H9 (cell line): ENCODE measurements around the gene CCDC192. TPM values are rescaled to one million over a fixed set of nuclear protein-coding genes. Genes with fewer than 3 reads are reported as not detected.

Source experiments
- DNase-seq: peaks from one replicate; pipeline ENCODE4 v3.0.0-alpha.2; 2017
- H2AFZ ChIP-seq: one replicate; pipeline ENCODE4 v1.6.1; 2013; ENCODE audit warnings: mild to moderate bottlenecking, low read length, control low read depth, moderate library complexity
- H2AK5ac ChIP-seq: 2 replicates; pipeline ENCODE4 v1.6.1; 2013; ENCODE audit warnings: low read length, control low read depth, mixed read lengths; ENCODE audit not compliant: insufficient read length
- H2BK120ac ChIP-seq: one replicate; pipeline ENCODE4 v1.6.1; 2013; ENCODE audit warnings: low read depth, mild to moderate bottlenecking, low read length, control low read depth, inconsistent platforms; ENCODE audit not compliant: poor library complexity, severe bottlenecking
- H2BK12ac ChIP-seq: 2 replicates; pipeline ENCODE4 v1.6.1; 2013; ENCODE audit warnings: low read length, control low read depth, mixed read lengths, low read depth; ENCODE audit not compliant: insufficient read length
- H2BK15ac ChIP-seq: 2 replicates; pipeline ENCODE4 v1.6.1; 2013; ENCODE audit warnings: low read depth, low read length, control low read depth
- H2BK20ac ChIP-seq: one replicate; pipeline ENCODE4 v1.6.1; 2013; ENCODE audit warnings: low read depth, mild to moderate bottlenecking, low read length, control low read depth, inconsistent platforms; ENCODE audit not compliant: poor library complexity, severe bottlenecking
- H2BK5ac ChIP-seq: 2 replicates; pipeline ENCODE4 v1.6.1; 2013; ENCODE audit warnings: low read length, control low read depth, mixed read lengths; ENCODE audit not compliant: insufficient read length
- H3K14ac ChIP-seq: 2 replicates; pipeline ENCODE4 v1.6.1; 2013; ENCODE audit warnings: low read length, control low read depth; ENCODE audit not compliant: insufficient read depth
- H3K18ac ChIP-seq: 2 replicates; pipeline ENCODE4 v1.6.1; 2013; ENCODE audit warnings: low read depth, mild to moderate bottlenecking, mixed read lengths, low read length, control low read depth; ENCODE audit not compliant: insufficient read length
- H3K23ac ChIP-seq: 2 replicates; pipeline ENCODE4 v1.6.1; 2013; ENCODE audit warnings: low read length, control low read depth, mixed read lengths, low read depth; ENCODE audit not compliant: insufficient read length
- H3K23me2 ChIP-seq: 2 replicates; pipeline ENCODE4 v1.6.1; 2013; ENCODE audit warnings: low read depth, mild to moderate bottlenecking, mixed read lengths, low read length, control low read depth; ENCODE audit not compliant: insufficient read length, poor library complexity, severe bottlenecking
- H3K27ac ChIP-seq: 2 replicates; pipeline ENCODE4 v1.5.1; 2013; ENCODE audit warnings: low read length, control low read depth, mixed read lengths, low read depth; ENCODE audit not compliant: insufficient read length
- H3K27me3 ChIP-seq: 2 replicates; pipeline ENCODE4 v1.6.1; 2013; ENCODE audit warnings: low read length, control low read depth, inconsistent platforms; ENCODE audit not compliant: insufficient read depth
- H3K4ac ChIP-seq: 2 replicates; pipeline ENCODE4 v1.6.1; 2013; ENCODE audit warnings: low read depth, mild to moderate bottlenecking, control low read depth, inconsistent platforms, low read length, moderate library complexity
- H3K4me1 ChIP-seq: 2 replicates; pipeline ENCODE4 v1.6.1; 2013; ENCODE audit warnings: low read length, control low read depth, inconsistent platforms; ENCODE audit not compliant: insufficient read depth
- H3K4me2 ChIP-seq: 2 replicates; pipeline ENCODE4 v1.6.1; 2013; ENCODE audit warnings: low read length, control low read depth, mixed read lengths; ENCODE audit not compliant: insufficient read length, insufficient read depth
- H3K56ac ChIP-seq: 2 replicates; pipeline ENCODE4 v1.6.1; 2013; ENCODE audit warnings: low read depth, mild to moderate bottlenecking, mixed read lengths, low read length, control low read depth; ENCODE audit not compliant: insufficient read length
- H3K79me1 ChIP-seq: 2 replicates; pipeline ENCODE4 v1.6.1; 2013; ENCODE audit warnings: low read depth, mild to moderate bottlenecking, moderate library complexity, low read length, control low read depth, inconsistent platforms; ENCODE audit not compliant: insufficient read depth, poor library complexity, severe bottlenecking
- H3K79me2 ChIP-seq: 2 replicates; pipeline ENCODE4 v1.6.1; 2013; ENCODE audit warnings: low read length, control low read depth, inconsistent platforms; ENCODE audit not compliant: insufficient read depth
- H3K9ac ChIP-seq: 2 replicates; pipeline ENCODE4 v1.6.1; 2013; ENCODE audit warnings: low read length, control low read depth, mixed read lengths; ENCODE audit not compliant: insufficient read length; ENCODE audit errors: extremely low read depth
- H3K9me3 ChIP-seq: one replicate; pipeline ENCODE4 v1.6.1; 2013; ENCODE audit warnings: low read depth, low read length, inconsistent platforms; ENCODE audit not compliant: control insufficient read depth
- H3T11ph ChIP-seq: one replicate; pipeline ENCODE4 v1.6.1; 2013; ENCODE audit warnings: mild to moderate bottlenecking, low read length, control low read depth, inconsistent platforms
- H4K20me1 ChIP-seq: one replicate; pipeline ENCODE4 v1.6.1; 2013; ENCODE audit not compliant: control insufficient read depth, insufficient read length, insufficient read depth
- H4K5ac ChIP-seq: 2 replicates; pipeline ENCODE4 v1.6.1; 2013; ENCODE audit warnings: low read depth, mild to moderate bottlenecking, mixed read lengths, low read length, control low read depth; ENCODE audit not compliant: insufficient read length
- H4K8ac ChIP-seq: replicated peaks from 2 replicates; pipeline ENCODE4 v1.6.1; 2013; ENCODE audit warnings: low read length, control low read depth, mixed read lengths, low read depth; ENCODE audit not compliant: insufficient read length
- H4K91ac ChIP-seq: 2 replicates; pipeline ENCODE4 v1.6.1; 2013; ENCODE audit warnings: low read depth, mild to moderate bottlenecking, moderate library complexity, mixed read lengths, low read length, control low read depth; ENCODE audit not compliant: insufficient read length
- H3K27ac Mint-ChIP-seq, 3 experiments: 2 replicates in 2 of 3; 3 replicates in 1 of 3; pipeline ENCODE4 v1.8.0; 2020 to 2021; ENCODE audit warnings: mixed read lengths in 3 of 3, mild to moderate bottlenecking in 1 of 3, moderate library complexity in 1 of 3
- H3K27me3 Mint-ChIP-seq: 2 replicates; pipeline ENCODE4 v1.8.0; 2021; ENCODE audit warnings: low read depth, mild to moderate bottlenecking, moderate library complexity, mixed read lengths
- H3K36me3 Mint-ChIP-seq, 3 experiments: 2 replicates in 2 of 3; 3 replicates in 1 of 3; pipeline ENCODE4 v1.8.0; 2020 to 2021; ENCODE audit warnings: low read depth in 3 of 3, mixed read lengths in 3 of 3; ENCODE audit not compliant: insufficient read depth in 1 of 3
- H3K4me1 Mint-ChIP-seq, 2 experiments: 2 replicates each; pipeline ENCODE4 v1.8.0; 2020; ENCODE audit warnings: mixed read lengths in 2 of 2
- H3K4me3 Mint-ChIP-seq, 2 experiments: 2 replicates in 1 of 2; 3 replicates in 1 of 2; pipeline ENCODE4 v1.8.0; 2020 to 2021; ENCODE audit warnings: mild to moderate bottlenecking in 2 of 2, mixed read lengths in 2 of 2, moderate library complexity in 1 of 2
- H3K9me3 Mint-ChIP-seq, 2 experiments: 2 replicates in 1 of 2; 3 replicates in 1 of 2; pipeline ENCODE4 v1.8.0; 2020; ENCODE audit warnings: mild to moderate bottlenecking in 2 of 2, mixed read lengths in 2 of 2, moderate library complexity in 1 of 2
- WGBS: extraction: QIAGEN DNeasy Blood & Tissue Kit; methylation state at CpG from one replicate; pipeline ENCODE4 v1.1.7; 2013; ENCODE audit warnings: missing lambda C conversion rate, low lambda C conversion rate, mixed read lengths; ENCODE audit not compliant: insufficient read length; ENCODE audit errors: extremely low coverage; 5-methylcytosine and 5-hydroxymethylcytosine counted together
- total RNA-seq: library from RNA; stranded (reverse); gene quantifications from 2 replicates; pipeline ENCODE4 v1.2.1, GENCODE V29; 2021
- TF ChIP-seq, protein P1 (sequence below): fragments of 200-600 bp; sonication (generic); conservative IDR thresholded peaks from 3 replicates; pipeline ENCODE4 v1.8.0; 2021; ENCODE audit warnings: antibody characterized with exemption, mild to moderate bottlenecking

Gene CCDC192
- total RNA-seq, 1 experiment from 2014 or later = not detected

DNA sequence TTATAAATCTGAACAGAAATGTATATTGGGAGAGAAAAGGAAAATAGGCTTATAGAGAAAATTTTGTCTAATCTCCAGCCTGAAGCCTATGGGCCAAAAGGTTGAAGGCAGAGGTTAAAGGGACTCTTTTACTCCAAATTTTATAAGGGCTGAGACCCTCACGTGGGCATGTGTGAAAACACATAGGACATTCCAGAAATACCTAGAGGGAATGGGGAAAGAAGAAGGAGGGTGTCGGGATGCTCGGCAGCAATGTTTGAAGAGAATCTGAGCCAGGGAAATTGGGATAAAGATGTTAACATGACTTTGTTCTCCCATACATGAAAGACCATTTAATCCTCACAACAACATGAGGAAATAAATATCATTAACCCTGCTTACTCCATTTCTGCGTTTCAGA, 278.3 kb downstream of the CCDC192 start:
- Mint-ChIP-seq H3K9me3 (no peaks in the 10 kb centered on the region), H3K27ac (no peak overlapping the region), H3K4me1 (peaks cover 13 to 17% of the 10 kb centered on the region in 2 experiments), H3K36me3 (no peaks in the 10 kb centered on the region), H3K4me3 (no peak overlapping the region), H3K27me3 (no peaks in the 10 kb centered on the region)
- no peaks in the 10 kb centered on the region for H3K79me2 ChIP-seq
- H4K5ac ChIP-seq = no peak overlapping the region
- no peaks in the 10 kb centered on the region for H3K23me2 ChIP-seq
- H3K4me2 ChIP-seq = no peak overlapping the region
- H2AFZ ChIP-seq = no peak overlapping the region
- H3K18ac ChIP-seq = no peak overlapping the region
- no peaks in the 10 kb centered on the region for H3K9me3 ChIP-seq
- no peaks in the 10 kb centered on the region for H3K79me1 ChIP-seq
- no CpG with 5 or more reads among the region's 4 CpGs for WGBS
- H2BK5ac ChIP-seq = no peak overlapping the region
- H2AK5ac ChIP-seq = no peak overlapping the region
- no peak overlapping the region for H2BK12ac ChIP-seq
- H3K27ac ChIP-seq = no peak overlapping the region
- no peak overlapping the region for H2BK15ac ChIP-seq
- no peak overlapping the region for H2BK120ac ChIP-seq
- no peak for DNase-seq
- no peak overlapping the region for H3K9ac ChIP-seq
- no peaks in the 10 kb centered on the region for H4K20me1 ChIP-seq
- H4K91ac ChIP-seq = no peak overlapping the region
- 0 out of 2 replicates have a peak, but pooled peaks cover 3% of the 10 kb centered on the region for H3K4me1 ChIP-seq
- H3K27me3 ChIP-seq = no peaks in the 10 kb centered on the region
- no peak overlapping the region for H3T11ph ChIP-seq
- no peak overlapping the region for H3K23ac ChIP-seq
- H3K4ac ChIP-seq = no peak overlapping the region
- TF ChIP-seq, protein P1, sequence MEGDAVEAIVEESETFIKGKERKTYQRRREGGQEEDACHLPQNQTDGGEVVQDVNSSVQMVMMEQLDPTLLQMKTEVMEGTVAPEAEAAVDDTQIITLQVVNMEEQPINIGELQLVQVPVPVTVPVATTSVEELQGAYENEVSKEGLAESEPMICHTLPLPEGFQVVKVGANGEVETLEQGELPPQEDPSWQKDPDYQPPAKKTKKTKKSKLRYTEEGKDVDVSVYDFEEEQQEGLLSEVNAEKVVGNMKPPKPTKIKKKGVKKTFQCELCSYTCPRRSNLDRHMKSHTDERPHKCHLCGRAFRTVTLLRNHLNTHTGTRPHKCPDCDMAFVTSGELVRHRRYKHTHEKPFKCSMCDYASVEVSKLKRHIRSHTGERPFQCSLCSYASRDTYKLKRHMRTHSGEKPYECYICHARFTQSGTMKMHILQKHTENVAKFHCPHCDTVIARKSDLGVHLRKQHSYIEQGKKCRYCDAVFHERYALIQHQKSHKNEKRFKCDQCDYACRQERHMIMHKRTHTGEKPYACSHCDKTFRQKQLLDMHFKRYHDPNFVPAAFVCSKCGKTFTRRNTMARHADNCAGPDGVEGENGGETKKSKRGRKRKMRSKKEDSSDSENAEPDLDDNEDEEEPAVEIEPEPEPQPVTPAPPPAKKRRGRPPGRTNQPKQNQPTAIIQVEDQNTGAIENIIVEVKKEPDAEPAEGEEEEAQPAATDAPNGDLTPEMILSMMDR = no peak
- no peak overlapping the region for H3K14ac ChIP-seq
- no peak overlapping the region for H2BK20ac ChIP-seq
- H3K56ac ChIP-seq = no peak overlapping the region
- no peak overlapping the region for H4K8ac ChIP-seq
